ENCODE data around the gene KRT83. TPM values are rescaled to one million over a fixed set of nuclear protein-coding genes. Genes with fewer than 3 reads are reported as not detected.
A peak's percentile ranks its signal among the peaks of the same experiment; 100 is the strongest.

KRT83 gene
- polyA plus RNA-seq, 1 donor (not counting 4 experiments of a cell fraction or from before 2014, with no cell fraction given), result not detected

GRCh38 chr12:52312086-52312485 is 9.1 kb downstream of the KRT83 start:
- no peak overlapping the region for H3K27ac ChIP-seq (ENCODE audit: control insufficient read depth, insufficient read depth, low read length)
- no peak overlapping the region for H3K4me3 ChIP-seq (ENCODE audit: control insufficient read depth in 2 of 3, extremely low read depth in 1 of 3, insufficient read depth in 2 of 3, low read depth in 1 of 3, low read length in 3 of 3)

GRCh38 chr12:52311285-52311648 is 9.9 kb downstream of the KRT83 start:
- no peak overlapping the region for H3K27ac ChIP-seq (ENCODE audit: control insufficient read depth, insufficient read depth, low read length)
- no peaks in the 10 kb centered on the region for H3K9me1 ChIP-seq (ENCODE audit: control insufficient read depth, extremely low read depth, insufficient read depth, low read length)
- H3K9me3 ChIP-seq (ENCODE audit: control insufficient read depth, low read depth, low read length), result no peaks in the 10 kb centered on the region
- H4K20me1 ChIP-seq (ENCODE audit: control insufficient read depth, extremely low read depth, insufficient read depth, low read length), result no peaks in the 10 kb centered on the region
- H3K4me3 ChIP-seq (ENCODE audit: control insufficient read depth in 2 of 3, extremely low read depth in 1 of 3, insufficient read depth in 2 of 3, low read depth in 1 of 3, low read length in 3 of 3), result no peak overlapping the region
- no peak overlapping the region for H3K9ac ChIP-seq (ENCODE audit: control insufficient read depth, extremely low read depth, insufficient read depth, low read length)
- FAIRE-seq, result peak; percentile 9
- dilution Hi-C loops (cut with MboI; ENCODE audit: extremely low pct_ligation_motif_present, low sequenced_read_pairs), result no loop called here
- H3K36me3 ChIP-seq (ENCODE audit: control insufficient read depth in 2 of 2, extremely low read depth in 1 of 2, insufficient read depth in 2 of 2, low read length in 2 of 2), result no peaks in the 10 kb centered on the region
- no peak overlapping the region for H3K4me2 ChIP-seq (ENCODE audit: control insufficient read depth, extremely low read depth, insufficient read depth, low read depth, low read length)
- TF ChIP-seq CTCF (optimal IDR thresholded peaks at IDR 0.05 in 1 of 3, IDR thresholded peaks at IDR 0.05 in 1 of 3, conservative IDR thresholded peaks at IDR 0.05 in 1 of 3; ENCODE audit: extremely low read depth in 1 of 3, insufficient read depth in 2 of 3, low read length in 3 of 3) (no peak), EZH2 (IDR thresholded peaks at IDR 0.05; ENCODE audit: low read length) (no peak)
- DNase-seq (ENCODE audit: low read depth, low spot score), result no peak
- H3K4me1 ChIP-seq (ENCODE audit: control insufficient read depth, extremely low read depth, insufficient read depth, low read length), result peaks cover 12% of the 10 kb centered on the region
- no peaks in the 10 kb centered on the region for H3K79me2 ChIP-seq (ENCODE audit: control insufficient read depth, insufficient read depth, low read length)
- H2AFZ ChIP-seq (ENCODE audit: control insufficient read depth, low read length), result no peak overlapping the region
- H3K27me3 ChIP-seq (ENCODE audit: control insufficient read depth, extremely low read depth, insufficient read depth, low read length), result peaks cover 30% of the 10 kb centered on the region

More at GRCh38 chr12:52312086-52312485, 9.1 kb downstream of the KRT83 start:
- Histone ChIP-seq H3K4me2 (ENCODE audit: control insufficient read depth, extremely low read depth, insufficient read depth, low read depth, low read length) (no peak overlapping the region), H3K79me2 (ENCODE audit: control insufficient read depth, insufficient read depth, low read length) (no peaks in the 10 kb centered on the region), H3K9ac (ENCODE audit: control insufficient read depth, extremely low read depth, insufficient read depth, low read length) (no peak overlapping the region), H3K27me3 (ENCODE audit: control insufficient read depth, extremely low read depth, insufficient read depth, low read length) (peaks cover 30% of the 10 kb centered on the region), H3K9me3 (ENCODE audit: control insufficient read depth, low read depth, low read length) (no peaks in the 10 kb centered on the region), H3K36me3 (ENCODE audit: control insufficient read depth in 2 of 2, extremely low read depth in 1 of 2, insufficient read depth in 2 of 2, low read length in 2 of 2) (no peaks in the 10 kb centered on the region), H2AFZ (ENCODE audit: control insufficient read depth, low read length) (no peak overlapping the region), H4K20me1 (ENCODE audit: control insufficient read depth, extremely low read depth, insufficient read depth, low read length) (no peaks in the 10 kb centered on the region), H3K4me1 (ENCODE audit: control insufficient read depth, extremely low read depth, insufficient read depth, low read length) (peaks cover 12% of the 10 kb centered on the region), H3K9me1 (ENCODE audit: control insufficient read depth, extremely low read depth, insufficient read depth, low read length) (no peaks in the 10 kb centered on the region)
- TF ChIP-seq EZH2 (IDR thresholded peaks at IDR 0.05; ENCODE audit: low read length) (no peak), CTCF (optimal IDR thresholded peaks at IDR 0.05 in 1 of 3, IDR thresholded peaks at IDR 0.05 in 1 of 3, conservative IDR thresholded peaks at IDR 0.05 in 1 of 3; ENCODE audit: extremely low read depth in 1 of 3, insufficient read depth in 2 of 3, low read length in 3 of 3) (no peak)
- dilution Hi-C loops (cut with MboI; ENCODE audit: extremely low pct_ligation_motif_present, low sequenced_read_pairs), result no loop called here
- DNase-seq (ENCODE audit: low read depth, low spot score), result no peak
- no peak for FAIRE-seq
